Fibroblast of lung (primary cell): Measurements from ENCODE around the gene MAPK8. TPM values are rescaled to one million over a fixed set of nuclear protein-coding genes. Genes with fewer than 3 reads are reported as not detected.

ENCODE experiments used
- DNase-seq, 2 donors: peaks; one replicate each; pipeline versions ENCODE4 v3.0.0 to v3.0.0-alpha.2; 2010; ENCODE audit warnings: low read depth in 2 of 2
- H2AFZ ChIP-seq: 2 replicates; pipeline ENCODE4 v1.5.1; 2012; ENCODE audit warnings: low read length, control low read depth, inconsistent platforms
- H3K27ac ChIP-seq: 2 replicates; pipeline ENCODE4 v1.5.1; 2011; ENCODE audit warnings: low read length, control low read depth; ENCODE audit not compliant: insufficient read depth
- H3K27me3 ChIP-seq: 2 replicates; pipeline ENCODE4 v1.5.1; 2011; ENCODE audit warnings: mild to moderate bottlenecking, low read length; ENCODE audit not compliant: control insufficient read depth, insufficient read depth
- H3K36me3 ChIP-seq: 2 replicates; pipeline ENCODE4 v1.5.1; 2011; ENCODE audit warnings: low read length; ENCODE audit not compliant: control insufficient read depth, insufficient read depth
- H3K4me1 ChIP-seq: 2 replicates; pipeline ENCODE4 v1.5.1; 2011; ENCODE audit warnings: low read length; ENCODE audit not compliant: control insufficient read depth, insufficient read depth; ENCODE audit errors: extremely low read depth
- H3K4me2 ChIP-seq: 2 replicates; pipeline ENCODE4 v1.5.1; 2011; ENCODE audit warnings: low read length, control low read depth; ENCODE audit not compliant: insufficient read depth; ENCODE audit errors: extremely low read depth
- H3K4me3 ChIP-seq, 4 experiments: fragments of 200-600 bp in 1 of 4; sonication (generic) in 1 of 4; replicated peaks in 1 of 4; 2 replicates each; pipeline ENCODE4 v1.5.1; 2011 to 2016; ENCODE audit warnings: low read length in 4 of 4, low read depth in 3 of 4, mild to moderate bottlenecking in 3 of 4, control low read depth in 2 of 4, inconsistent platforms in 1 of 4, mixed read lengths in 1 of 4; ENCODE audit not compliant: insufficient read depth in 1 of 4; ENCODE audit errors: control extremely low read depth in 1 of 4
- H3K79me2 ChIP-seq: 2 replicates; pipeline ENCODE4 v1.5.1; 2012; ENCODE audit warnings: mild to moderate bottlenecking, low read length, inconsistent platforms; ENCODE audit not compliant: control insufficient read depth, insufficient read depth
- H3K9ac ChIP-seq: 2 replicates; pipeline ENCODE4 v1.5.1; 2011; ENCODE audit warnings: mild to moderate bottlenecking, low read length, control low read depth; ENCODE audit not compliant: insufficient read depth
- H3K9me3 ChIP-seq: 2 replicates; pipeline ENCODE4 v1.5.1; 2012; ENCODE audit warnings: low read depth, low read length; ENCODE audit not compliant: control insufficient read depth, insufficient read depth
- H4K20me1 ChIP-seq: 2 replicates; pipeline ENCODE4 v1.5.1; 2011; ENCODE audit warnings: low read length; ENCODE audit not compliant: control insufficient read depth, insufficient read depth; ENCODE audit errors: extremely low read depth
- EZH2 ChIP-seq: IDR thresholded peaks from 2 replicates; pipeline ENCODE4 v1.5.1; 2012; ENCODE audit warnings: low read length, control low read depth, mild to moderate bottlenecking; ENCODE audit errors: missing control alignments
- polyA plus RNA-seq, 2 donors: library from polyadenylated mRNA; depleted of rRNA in 1 of 2; stranded (reverse) in 1 of 2; unstranded in 1 of 2; fragments of >200 nt; gene quantifications; 2 replicates each; pipeline ENCODE4 v1.2.1, GENCODE V29; 2011 to 2012; ENCODE audit warnings: missing spikeins in 1 of 2
- total RNA-seq: library from RNA; depleted of rRNA; stranded (reverse); fragments of >200 nt; gene quantifications from 2 replicates; pipeline ENCODE4 v1.2.1, GENCODE V29; 2014
- TF ChIP-seq, protein P1 (sequence below), 2 donors: IDR thresholded peaks in 1 of 2; conservative IDR thresholded peaks in 1 of 2; 1 replicate in 1 of 2; 2 replicates in 1 of 2; pipeline ENCODE4 v1.5.1; 2011 to 2012; ENCODE audit warnings: low read length in 2 of 2, control low read depth in 1 of 2, inconsistent platforms in 1 of 2, low read depth in 1 of 2, mild to moderate bottlenecking in 1 of 2

The MAPK8 gene
- total and polyA plus RNA-seq, 2 donors (not counting 1 experiment from before 2014, with no cell fraction given): 29.4 to 53.7 TPM

- Histone ChIP-seq H3K79me2 (peaks cover 8% of the 10 kb centered on the region), H2AFZ (no peak overlapping the region), H3K9me3 (no peaks in the 10 kb centered on the region), H3K27me3 (peaks cover 22% of the 10 kb centered on the region), H3K9ac (no peak overlapping the region), H3K27ac (no peak overlapping the region), H3K4me1 (no peaks in the 10 kb centered on the region), H3K36me3 (no peaks in the 10 kb centered on the region), H3K4me2 (no peak overlapping the region), H3K4me3 (no peak overlapping the region), H4K20me1 (no peaks in the 10 kb centered on the region)
- TF ChIP-seq, protein P1, sequence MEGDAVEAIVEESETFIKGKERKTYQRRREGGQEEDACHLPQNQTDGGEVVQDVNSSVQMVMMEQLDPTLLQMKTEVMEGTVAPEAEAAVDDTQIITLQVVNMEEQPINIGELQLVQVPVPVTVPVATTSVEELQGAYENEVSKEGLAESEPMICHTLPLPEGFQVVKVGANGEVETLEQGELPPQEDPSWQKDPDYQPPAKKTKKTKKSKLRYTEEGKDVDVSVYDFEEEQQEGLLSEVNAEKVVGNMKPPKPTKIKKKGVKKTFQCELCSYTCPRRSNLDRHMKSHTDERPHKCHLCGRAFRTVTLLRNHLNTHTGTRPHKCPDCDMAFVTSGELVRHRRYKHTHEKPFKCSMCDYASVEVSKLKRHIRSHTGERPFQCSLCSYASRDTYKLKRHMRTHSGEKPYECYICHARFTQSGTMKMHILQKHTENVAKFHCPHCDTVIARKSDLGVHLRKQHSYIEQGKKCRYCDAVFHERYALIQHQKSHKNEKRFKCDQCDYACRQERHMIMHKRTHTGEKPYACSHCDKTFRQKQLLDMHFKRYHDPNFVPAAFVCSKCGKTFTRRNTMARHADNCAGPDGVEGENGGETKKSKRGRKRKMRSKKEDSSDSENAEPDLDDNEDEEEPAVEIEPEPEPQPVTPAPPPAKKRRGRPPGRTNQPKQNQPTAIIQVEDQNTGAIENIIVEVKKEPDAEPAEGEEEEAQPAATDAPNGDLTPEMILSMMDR (conservative IDR thresholded peaks at IDR 0.05 in 1 of 2, IDR thresholded peaks at IDR 0.05 in 1 of 2; ENCODE audit: low read depth in 1 of 2, low read length in 2 of 2): no peak
- TF ChIP-seq EZH2: no peak
- DNase-seq: no peak
These were observed 3.7 kb upstream of the MAPK8 start for GRCh38 chr10:48302515-48303476.

GRCh38 chr10:48305905-48306264 is 592 bp upstream of the MAPK8 start:
- H4K20me1 ChIP-seq: no peaks in the 10 kb centered on the region
- TF ChIP-seq EZH2: no peak
- TF ChIP-seq, protein P1 (conservative IDR thresholded peaks at IDR 0.05 in 1 of 2, IDR thresholded peaks at IDR 0.05 in 1 of 2; ENCODE audit: low read depth in 1 of 2, low read length in 2 of 2): no peak
- H3K79me2 ChIP-seq: peaks cover 38% of the 10 kb centered on the region
- H3K27me3 ChIP-seq: peaks cover 14% of the 10 kb centered on the region
- H3K4me2 ChIP-seq: peak overlapping the region; percentile 70
- no peak for DNase-seq
- H3K4me3 ChIP-seq: peak overlapping the region; percentile 16 to 86 (median 42)
- H3K27ac ChIP-seq: no peak overlapping the region
- H3K36me3 ChIP-seq: no peaks in the 10 kb centered on the region
- no peak overlapping the region for H3K9ac ChIP-seq
- H3K9me3 ChIP-seq: no peaks in the 10 kb centered on the region
- H3K4me1 ChIP-seq: peaks cover 5% of the 10 kb centered on the region
- peak overlapping the region; percentile 32 for H2AFZ ChIP-seq

DNA sequence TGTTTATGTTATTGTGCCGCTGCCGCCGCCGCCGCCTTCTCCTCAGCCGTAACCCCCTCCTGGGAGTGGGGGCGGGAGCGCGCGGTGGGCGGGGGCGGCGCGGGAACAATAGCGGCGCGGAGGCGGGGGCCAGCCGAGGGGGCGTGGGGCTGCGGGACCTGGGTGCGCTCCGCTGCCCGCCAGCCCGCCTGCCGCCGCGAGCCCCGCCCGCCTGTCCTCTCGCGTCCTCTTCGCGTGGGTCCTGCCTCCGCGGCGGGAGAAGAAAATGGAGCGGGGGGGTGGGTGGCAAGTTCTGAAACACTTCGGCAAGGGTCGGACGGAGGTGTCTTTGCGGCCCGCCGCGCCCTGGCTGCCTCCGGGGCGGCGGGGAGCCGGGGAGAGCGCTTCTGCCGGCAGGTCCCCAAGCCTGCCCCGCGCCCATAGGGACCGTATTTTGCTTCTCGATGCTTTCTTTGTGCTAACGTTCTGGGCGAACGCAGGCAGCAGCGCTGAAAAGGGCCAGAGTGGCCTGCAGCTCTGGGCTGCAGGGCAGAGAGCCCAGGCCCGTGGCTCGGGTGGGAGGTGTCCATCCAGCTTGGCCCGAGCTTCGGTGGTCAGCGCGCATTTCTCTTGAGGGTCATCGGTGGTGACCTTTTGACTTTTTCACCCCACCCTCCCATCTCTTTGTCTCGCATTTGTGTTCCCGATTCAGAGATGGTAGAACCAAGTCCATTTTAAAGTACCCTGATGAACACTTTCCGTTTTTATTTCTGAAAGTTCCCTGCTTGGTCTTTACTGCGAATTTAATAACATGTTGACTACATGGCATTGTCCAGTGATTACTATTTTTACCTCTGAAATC is 613 bp downstream of the MAPK8 start:
- Histone ChIP-seq H4K20me1 (no peaks in the 10 kb centered on the region), H3K79me2 (peaks cover 50% of the 10 kb centered on the region)
- peak; percentile 41 to 62 for DNase-seq

More for the DNA sequence above, 613 bp downstream of the MAPK8 start:
- Histone ChIP-seq H3K9ac (peak overlapping the region; percentile 87), H3K4me1 (peaks cover 5% of the 10 kb centered on the region), H3K36me3 (no peaks in the 10 kb centered on the region), H2AFZ (peak overlapping the region; percentile 21), H3K27me3 (peaks cover 8% of the 10 kb centered on the region), H3K4me2 (peak overlapping the region; percentile 83), H3K9me3 (no peaks in the 10 kb centered on the region), H3K4me3 (peak overlapping the region; percentile 79 to 86 (median 84)), H3K27ac (peak overlapping the region; percentile 85)
- TF ChIP-seq, protein P1 (conservative IDR thresholded peaks at IDR 0.05 in 1 of 2, IDR thresholded peaks at IDR 0.05 in 1 of 2; ENCODE audit: low read depth in 1 of 2, low read length in 2 of 2): no peak
